GM18526 (cell line): ENCODE results near the gene FHAD1.

ENCODE experiments used
- POLR2A ChIP-seq: IDR thresholded peaks from 3 replicates; pipeline ENCODE4 v1.6.1; 2011; ENCODE audit not compliant: insufficient read length; ENCODE audit errors: extremely low read depth

The FHAD1 gene

DNA sequence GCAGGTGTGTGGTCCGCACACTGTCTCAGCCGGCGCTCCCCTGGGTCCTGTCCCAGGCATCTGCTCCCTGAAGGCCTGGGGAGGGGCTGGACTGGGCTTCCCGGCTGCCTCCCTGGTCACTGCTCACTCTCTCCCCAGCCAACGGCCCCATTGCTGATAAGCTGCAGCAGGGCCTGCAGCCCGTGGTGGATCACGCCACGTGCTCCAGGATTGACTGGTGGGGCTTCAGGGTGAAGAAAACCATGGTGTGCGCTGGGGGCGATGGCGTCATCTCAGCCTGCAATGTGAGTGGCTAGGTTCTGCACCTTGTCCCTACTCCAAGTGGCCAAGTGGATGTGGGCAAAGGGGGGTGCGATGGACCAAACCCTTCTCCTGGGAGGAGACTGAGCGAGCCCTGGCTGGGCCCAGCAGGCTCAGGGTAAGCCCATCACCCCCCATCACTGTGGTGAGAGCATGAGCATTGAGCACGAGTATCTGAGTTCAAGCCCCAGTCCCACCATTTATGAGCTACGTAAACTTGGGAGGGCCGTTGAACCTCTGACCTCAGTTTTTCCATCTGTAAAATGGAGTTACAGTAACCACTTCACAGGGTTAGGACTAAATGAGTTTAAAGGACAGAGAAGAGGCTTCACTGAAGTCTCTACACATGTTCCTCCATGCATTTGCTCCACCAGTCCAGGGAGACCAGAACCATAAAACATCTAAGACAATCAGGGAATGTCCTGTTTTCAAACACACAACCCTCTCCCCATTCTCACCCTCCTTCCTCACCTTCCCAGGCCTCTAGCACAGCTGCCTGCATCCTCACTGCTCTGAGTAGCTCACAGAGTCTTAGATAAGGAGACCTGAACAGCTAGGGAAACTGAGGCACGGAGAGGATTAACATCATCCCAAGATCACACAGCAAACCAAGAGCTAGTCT, 197.7 kb downstream of the FHAD1 start:
- TF ChIP-seq POLR2A, result no peak

DNA sequence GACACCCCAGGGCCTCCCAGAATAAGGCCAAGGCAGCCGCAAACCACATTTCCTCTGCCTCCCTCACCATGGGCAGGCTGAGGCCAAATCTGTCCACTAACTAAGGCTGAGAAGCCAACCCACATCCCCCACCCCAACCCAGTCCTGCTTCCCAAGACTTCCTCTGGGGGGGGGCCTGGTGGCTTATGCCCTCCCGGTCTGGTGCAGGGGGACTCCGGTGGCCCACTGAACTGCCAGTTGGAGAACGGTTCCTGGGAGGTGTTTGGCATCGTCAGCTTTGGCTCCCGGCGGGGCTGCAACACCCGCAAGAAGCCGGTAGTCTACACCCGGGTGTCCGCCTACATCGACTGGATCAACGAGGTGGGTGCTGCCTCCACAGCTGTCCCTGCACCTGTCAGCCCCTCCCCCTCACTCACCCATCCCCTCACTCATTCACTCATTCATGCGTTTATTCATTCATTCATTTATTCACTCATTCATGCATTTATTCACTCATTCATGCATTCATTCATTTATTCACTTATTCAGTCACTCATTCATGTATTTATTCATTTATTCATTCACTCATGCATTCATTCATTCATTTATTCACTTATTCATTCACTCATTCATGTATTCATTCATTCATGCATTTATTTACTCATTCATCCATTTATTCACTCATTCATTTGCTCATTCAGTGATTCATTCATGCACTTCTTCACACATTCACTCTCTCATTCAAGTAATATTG, 198.5 kb downstream of the FHAD1 start:
- no peak for TF ChIP-seq POLR2A

DNA sequence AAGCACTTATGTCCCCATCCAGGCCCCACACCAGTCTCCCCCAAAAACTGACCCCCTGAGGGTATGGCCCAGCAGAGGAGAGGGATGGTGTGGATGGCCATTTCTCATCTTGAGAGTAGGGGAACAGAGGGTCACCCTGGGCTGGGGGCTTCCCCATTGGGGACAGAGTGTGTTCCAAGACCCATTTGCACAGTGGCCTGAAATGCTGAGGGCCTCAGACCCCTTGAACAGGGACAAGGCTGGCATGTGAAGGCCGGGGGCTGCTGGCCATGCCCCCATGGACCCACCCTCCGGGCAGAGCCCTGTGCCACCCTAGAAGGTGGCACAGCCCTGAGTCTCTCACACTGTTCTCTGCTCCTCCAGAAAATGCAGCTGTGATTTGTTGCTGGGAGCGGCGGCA, 199.2 kb downstream of the FHAD1 start:
- TF ChIP-seq POLR2A, result no peak
